ENCODE results near the gene FZD10. TPM values are rescaled to one million over a fixed set of nuclear protein-coding genes. Genes with fewer than 3 reads are reported as not detected.

Gene FZD10
- polyA plus RNA-seq, 1 donor (not counting 4 experiments of a cell fraction or from before 2014, with no cell fraction given): 0.55 TPM

DNA sequence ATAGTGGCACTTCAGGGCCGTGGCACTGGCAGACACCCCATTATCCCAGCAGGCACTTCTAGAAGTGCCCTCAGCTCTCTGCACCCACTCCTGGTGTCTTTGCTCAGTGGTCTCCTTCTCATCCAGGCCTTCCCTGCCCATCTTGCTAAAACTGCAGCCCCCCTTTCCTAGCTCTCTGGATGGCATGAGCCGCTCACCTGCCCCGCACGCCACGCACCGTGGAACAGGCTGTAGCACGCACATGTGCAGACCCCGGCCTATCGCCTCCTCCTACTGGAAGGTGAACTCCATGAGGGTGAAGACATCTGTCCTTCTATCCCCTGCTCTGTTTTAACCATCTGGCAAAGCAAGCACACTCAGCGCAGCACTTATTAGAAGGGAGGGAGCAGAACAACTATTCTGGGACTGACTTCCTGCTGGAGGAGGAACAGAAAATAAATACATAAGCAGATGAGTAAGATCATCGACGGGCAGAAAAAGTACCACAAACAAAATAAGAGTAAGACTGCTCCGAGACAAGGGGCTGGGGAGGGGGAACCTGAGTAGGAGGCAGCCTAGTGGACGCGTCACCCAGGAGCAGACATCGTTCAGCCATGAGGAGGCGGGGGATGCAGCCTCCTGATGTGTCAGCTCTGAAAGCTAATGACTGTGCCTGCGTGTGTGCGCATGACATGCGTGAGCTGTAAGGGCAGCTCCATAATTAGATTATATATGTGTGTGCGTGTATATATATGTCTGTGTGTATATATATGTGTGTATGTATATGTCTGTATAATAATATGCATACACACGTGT lies 7.8 kb upstream of the FZD10 start:
- Histone ChIP-seq H3K9ac (ENCODE audit: control insufficient read depth, extremely low read depth, insufficient read depth, low read length) (no peak overlapping the region), H3K27ac (ENCODE audit: control insufficient read depth, insufficient read depth, low read length) (no peak overlapping the region), H3K27me3 (ENCODE audit: control insufficient read depth, extremely low read depth, insufficient read depth, low read length) (peaks cover under 1% of the 10 kb centered on the region), H3K79me2 (ENCODE audit: control insufficient read depth, insufficient read depth, low read length) (no peaks in the 10 kb centered on the region), H3K4me3 (ENCODE audit: control insufficient read depth in 2 of 3, extremely low read depth in 1 of 3, insufficient read depth in 2 of 3, low read depth in 1 of 3, low read length in 3 of 3) (no peak overlapping the region), H3K36me3 (ENCODE audit: control insufficient read depth in 2 of 2, extremely low read depth in 1 of 2, insufficient read depth in 2 of 2, low read length in 2 of 2) (no peaks in the 10 kb centered on the region), H3K9me3 (ENCODE audit: control insufficient read depth, low read depth, low read length) (no peaks in the 10 kb centered on the region), H3K4me1 (ENCODE audit: control insufficient read depth, extremely low read depth, insufficient read depth, low read length) (no peaks in the 10 kb centered on the region), H3K9me1 (ENCODE audit: control insufficient read depth, extremely low read depth, insufficient read depth, low read length) (no peaks in the 10 kb centered on the region), H3K4me2 (ENCODE audit: control insufficient read depth, extremely low read depth, insufficient read depth, low read depth, low read length) (no peak overlapping the region), H4K20me1 (ENCODE audit: control insufficient read depth, extremely low read depth, insufficient read depth, low read length) (no peaks in the 10 kb centered on the region), H2AFZ (ENCODE audit: control insufficient read depth, low read length) (no peak overlapping the region)
- DNase-seq (ENCODE audit: low read depth, low spot score): no peak
- no peak for FAIRE-seq
- TF ChIP-seq, protein P1, sequence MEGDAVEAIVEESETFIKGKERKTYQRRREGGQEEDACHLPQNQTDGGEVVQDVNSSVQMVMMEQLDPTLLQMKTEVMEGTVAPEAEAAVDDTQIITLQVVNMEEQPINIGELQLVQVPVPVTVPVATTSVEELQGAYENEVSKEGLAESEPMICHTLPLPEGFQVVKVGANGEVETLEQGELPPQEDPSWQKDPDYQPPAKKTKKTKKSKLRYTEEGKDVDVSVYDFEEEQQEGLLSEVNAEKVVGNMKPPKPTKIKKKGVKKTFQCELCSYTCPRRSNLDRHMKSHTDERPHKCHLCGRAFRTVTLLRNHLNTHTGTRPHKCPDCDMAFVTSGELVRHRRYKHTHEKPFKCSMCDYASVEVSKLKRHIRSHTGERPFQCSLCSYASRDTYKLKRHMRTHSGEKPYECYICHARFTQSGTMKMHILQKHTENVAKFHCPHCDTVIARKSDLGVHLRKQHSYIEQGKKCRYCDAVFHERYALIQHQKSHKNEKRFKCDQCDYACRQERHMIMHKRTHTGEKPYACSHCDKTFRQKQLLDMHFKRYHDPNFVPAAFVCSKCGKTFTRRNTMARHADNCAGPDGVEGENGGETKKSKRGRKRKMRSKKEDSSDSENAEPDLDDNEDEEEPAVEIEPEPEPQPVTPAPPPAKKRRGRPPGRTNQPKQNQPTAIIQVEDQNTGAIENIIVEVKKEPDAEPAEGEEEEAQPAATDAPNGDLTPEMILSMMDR (optimal IDR thresholded peaks at IDR 0.05 in 1 of 3, IDR thresholded peaks at IDR 0.05 in 1 of 3, conservative IDR thresholded peaks at IDR 0.05 in 1 of 3; ENCODE audit: extremely low read depth in 1 of 3, insufficient read depth in 2 of 3, low read length in 3 of 3): no peak
- no peak for TF ChIP-seq EZH2 (IDR thresholded peaks at IDR 0.05; ENCODE audit: low read length)
- dilution Hi-C loops (cut with MboI; ENCODE audit: extremely low pct_ligation_motif_present, low sequenced_read_pairs): no loop called here

DNA sequence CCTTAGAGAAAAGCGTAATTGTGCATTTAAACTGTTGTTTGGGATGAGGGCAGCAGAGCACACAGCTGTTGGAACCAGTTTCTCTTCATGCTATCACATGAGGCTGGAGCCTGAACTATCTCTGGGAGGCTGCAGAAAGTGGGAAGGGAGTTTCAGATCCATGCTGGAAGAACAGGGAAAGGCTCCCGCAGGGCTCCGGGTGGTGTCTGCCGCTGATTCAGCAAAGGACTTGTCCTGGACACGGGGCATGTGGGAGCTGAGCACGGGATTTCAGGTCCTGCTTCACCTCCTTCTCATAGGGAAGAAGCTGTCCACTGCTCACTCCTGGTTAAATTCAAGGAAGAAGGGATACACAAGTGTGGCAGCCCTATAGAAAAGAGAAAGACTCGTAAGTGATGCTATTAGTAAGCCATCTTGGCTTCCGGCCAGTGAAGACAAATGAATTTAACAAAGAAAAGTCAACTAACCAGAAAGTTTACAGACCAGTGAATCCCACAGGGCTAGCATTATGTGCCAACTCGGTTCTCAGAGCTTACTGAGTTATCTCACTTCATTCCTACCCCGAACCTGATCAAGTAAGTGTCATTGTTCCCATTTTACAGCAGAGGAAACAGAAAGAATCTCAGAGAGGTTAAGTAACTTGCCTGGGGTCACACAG lies 6.7 kb upstream of the FZD10 start:
- dilution Hi-C loops (cut with MboI; ENCODE audit: extremely low pct_ligation_motif_present, low sequenced_read_pairs): no loop called here
- Histone ChIP-seq H3K27me3 (ENCODE audit: control insufficient read depth, extremely low read depth, insufficient read depth, low read length) (peaks cover 7% of the 10 kb centered on the region), H3K79me2 (ENCODE audit: control insufficient read depth, insufficient read depth, low read length) (no peaks in the 10 kb centered on the region), H3K36me3 (ENCODE audit: control insufficient read depth in 2 of 2, extremely low read depth in 1 of 2, insufficient read depth in 2 of 2, low read length in 2 of 2) (no peaks in the 10 kb centered on the region), H3K9me3 (ENCODE audit: control insufficient read depth, low read depth, low read length) (no peaks in the 10 kb centered on the region), H3K4me2 (ENCODE audit: control insufficient read depth, extremely low read depth, insufficient read depth, low read depth, low read length) (no peak overlapping the region), H3K4me3 (ENCODE audit: control insufficient read depth in 2 of 3, extremely low read depth in 1 of 3, insufficient read depth in 2 of 3, low read depth in 1 of 3, low read length in 3 of 3) (no peak overlapping the region), H3K9ac (ENCODE audit: control insufficient read depth, extremely low read depth, insufficient read depth, low read length) (no peak overlapping the region), H3K4me1 (ENCODE audit: control insufficient read depth, extremely low read depth, insufficient read depth, low read length) (no peaks in the 10 kb centered on the region), H4K20me1 (ENCODE audit: control insufficient read depth, extremely low read depth, insufficient read depth, low read length) (no peaks in the 10 kb centered on the region), H2AFZ (ENCODE audit: control insufficient read depth, low read length) (no peak overlapping the region), H3K27ac (ENCODE audit: control insufficient read depth, insufficient read depth, low read length) (no peak overlapping the region), H3K9me1 (ENCODE audit: control insufficient read depth, extremely low read depth, insufficient read depth, low read length) (no peaks in the 10 kb centered on the region)
- no peak for DNase-seq (ENCODE audit: low read depth, low spot score)
- FAIRE-seq: no peak
- TF ChIP-seq, protein P1 (optimal IDR thresholded peaks at IDR 0.05 in 1 of 3, IDR thresholded peaks at IDR 0.05 in 1 of 3, conservative IDR thresholded peaks at IDR 0.05 in 1 of 3; ENCODE audit: extremely low read depth in 1 of 3, insufficient read depth in 2 of 3, low read length in 3 of 3): no peak
- no peak for TF ChIP-seq EZH2 (IDR thresholded peaks at IDR 0.05; ENCODE audit: low read length)

All from keratinocyte (primary cell).